Stimulated activated CD4-positive, alpha-beta T cell treated with anti-CD3 and anti-CD28 coated beads, Interleukin-4, amount 100 ng/mL, for 24 hours (primary cell): ENCODE data around the gene IKZF2.

Experiments
- DNase-seq: peaks from one replicate; pipeline ENCODE4 v3.0.0-alpha.2; 2020

Gene IKZF2

GRCh38 chr2:213152065-213152794 is 818 bp upstream of the IKZF2 start:
- peak; percentile 24 for DNase-seq

- no peak for DNase-seq
Measured at GRCh38 chr2:213150315-213151097, 906 bp downstream of the IKZF2 start.

GRCh38 chr2:213149949-213150314 is 1.5 kb downstream of the IKZF2 start:
- DNase-seq: no peak

GRCh38 chr2:213149294-213149875 is 2.0 kb downstream of the IKZF2 start:
- DNase-seq: no peak

- DNase-seq: no peak
Measured at GRCh38 chr2:213148572-213149261, 2.7 kb downstream of the IKZF2 start.

GRCh38 chr2:213147538-213147937 is 3.9 kb downstream of the IKZF2 start:
- DNase-seq: no peak

GRCh38 chr2:213145715-213146242 is 5.6 kb downstream of the IKZF2 start:
- no peak for DNase-seq

- DNase-seq: no peak
Measured at GRCh38 chr2:213137064-213137463, 14.3 kb downstream of the IKZF2 start.

GRCh38 chr2:213129311-213129710 is 22.1 kb downstream of the IKZF2 start:
- DNase-seq: no peak

GRCh38 chr2:213125646-213126347 is 25.6 kb downstream of the IKZF2 start:
- DNase-seq: no peak

GRCh38 chr2:213122725-213123124 is 28.7 kb downstream of the IKZF2 start:
- DNase-seq: no peak

- no peak for DNase-seq
Measured at GRCh38 chr2:213121690-213122089, 29.7 kb downstream of the IKZF2 start.

- DNase-seq: peak; percentile 13
Measured at GRCh38 chr2:213119061-213119809, 32.2 kb downstream of the IKZF2 start.

- no peak for DNase-seq
Measured at GRCh38 chr2:213108308-213108707, 43.1 kb downstream of the IKZF2 start.

- no peak for DNase-seq
Measured at GRCh38 chr2:213107728-213108127, 43.7 kb downstream of the IKZF2 start.

GRCh38 chr2:213105212-213105611 is 46.2 kb downstream of the IKZF2 start:
- DNase-seq: no peak

GRCh38 chr2:213104903-213105202 is 46.6 kb downstream of the IKZF2 start:
- DNase-seq: no peak

- no peak for DNase-seq
Measured at GRCh38 chr2:213104092-213104902, 47.1 kb downstream of the IKZF2 start.

- no peak for DNase-seq
Measured at GRCh38 chr2:213101692-213102460, 49.5 kb downstream of the IKZF2 start.

GRCh38 chr2:213101109-213101508 is 50.3 kb downstream of the IKZF2 start:
- DNase-seq: no peak
